ENCODE measurements around the gene C6orf118.

C6orf118 gene

GRCh38 chr6:165231177-165231576, 78.2 kb downstream of the C6orf118 start:
- Histone ChIP-seq H3K27me3 (replicated peaks) (no peaks in the 10 kb centered on the region), H3K36me3 (replicated peaks) (no peaks in the 10 kb centered on the region), H3K27ac (no peak overlapping the region), H3K4me3 (ENCODE audit: low read depth, low read length) (no peak overlapping the region)
- no peak for TF ChIP-seq CTCF (IDR thresholded peaks at IDR 0.05; ENCODE audit: low read depth, low read length, missing control alignments)
- in situ Hi-C loops (cut with HindIII; ENCODE audit: low pct_ligation_motif_present, low sequenced_read_pairs): no loop called here
- DNase-seq: no peak

All from brain microvascular endothelial cell (primary cell).